DND-41 (cell line): ENCODE results near the gene ACACA.

ENCODE experiments used
- EZH2 ChIP-seq: IDR thresholded peaks from 3 replicates; pipeline ENCODE4 v1.6.1; 2012; ENCODE audit warnings: borderline replicate concordance, low read depth, mild to moderate bottlenecking, moderate library complexity, low read length, inconsistent platforms; ENCODE audit not compliant: severe bottlenecking
- TF ChIP-seq, protein P1 (sequence below): IDR thresholded peaks from 2 replicates; pipeline ENCODE4 v1.5.1; 2012; ENCODE audit warnings: borderline replicate concordance, low read length, moderate library complexity, mild to moderate bottlenecking; ENCODE audit not compliant: poor library complexity, severe bottlenecking; ENCODE audit errors: extremely low read depth

DNA sequence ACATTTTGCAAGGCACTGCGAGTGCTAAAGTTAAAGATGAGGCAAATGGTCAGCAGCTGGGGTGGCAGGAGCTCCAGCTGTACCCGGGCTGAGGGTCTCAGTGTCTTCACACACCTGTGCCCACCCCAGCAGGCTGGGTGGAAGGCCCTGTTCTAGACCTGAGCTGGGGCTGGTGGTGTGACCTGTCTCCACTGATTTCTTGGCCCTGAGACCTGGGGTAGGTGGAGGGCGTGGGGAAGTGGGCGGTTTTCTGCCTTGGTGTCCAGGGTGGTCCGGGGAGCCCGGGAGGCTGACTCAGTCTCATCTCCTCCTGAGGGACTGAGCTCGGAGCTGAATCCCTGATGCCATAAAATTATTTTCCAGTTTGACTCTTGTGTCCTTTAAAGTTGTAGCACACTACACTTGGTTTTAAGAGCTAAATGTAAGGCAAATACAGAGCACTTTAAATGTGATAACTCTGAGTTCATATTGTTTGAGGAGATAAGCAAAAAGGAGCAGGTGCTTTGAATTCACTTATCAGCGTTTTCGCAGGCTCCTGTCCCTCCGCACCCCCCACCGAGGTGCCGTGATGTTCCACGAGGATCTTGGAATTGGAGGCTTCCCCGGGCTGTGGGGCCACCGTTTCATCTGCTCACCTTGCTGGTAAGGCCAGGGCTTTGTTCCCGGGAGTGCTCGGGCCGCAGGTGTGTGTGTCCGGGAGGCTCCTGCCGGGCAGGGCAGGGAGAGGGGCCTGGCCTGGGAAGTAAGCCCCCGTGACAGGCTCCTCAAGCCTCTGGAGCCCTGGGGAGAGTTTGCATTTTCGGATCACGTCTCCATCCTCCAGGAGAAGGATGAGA is 340.9 kb downstream of the ACACA start:
- TF ChIP-seq, protein P1, sequence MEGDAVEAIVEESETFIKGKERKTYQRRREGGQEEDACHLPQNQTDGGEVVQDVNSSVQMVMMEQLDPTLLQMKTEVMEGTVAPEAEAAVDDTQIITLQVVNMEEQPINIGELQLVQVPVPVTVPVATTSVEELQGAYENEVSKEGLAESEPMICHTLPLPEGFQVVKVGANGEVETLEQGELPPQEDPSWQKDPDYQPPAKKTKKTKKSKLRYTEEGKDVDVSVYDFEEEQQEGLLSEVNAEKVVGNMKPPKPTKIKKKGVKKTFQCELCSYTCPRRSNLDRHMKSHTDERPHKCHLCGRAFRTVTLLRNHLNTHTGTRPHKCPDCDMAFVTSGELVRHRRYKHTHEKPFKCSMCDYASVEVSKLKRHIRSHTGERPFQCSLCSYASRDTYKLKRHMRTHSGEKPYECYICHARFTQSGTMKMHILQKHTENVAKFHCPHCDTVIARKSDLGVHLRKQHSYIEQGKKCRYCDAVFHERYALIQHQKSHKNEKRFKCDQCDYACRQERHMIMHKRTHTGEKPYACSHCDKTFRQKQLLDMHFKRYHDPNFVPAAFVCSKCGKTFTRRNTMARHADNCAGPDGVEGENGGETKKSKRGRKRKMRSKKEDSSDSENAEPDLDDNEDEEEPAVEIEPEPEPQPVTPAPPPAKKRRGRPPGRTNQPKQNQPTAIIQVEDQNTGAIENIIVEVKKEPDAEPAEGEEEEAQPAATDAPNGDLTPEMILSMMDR, result no peak
- no peak for TF ChIP-seq EZH2
